Subcutaneous abdominal adipose tissue (tissue), 5 donors: Measurements from ENCODE around the gene MRRF.
A peak's percentile ranks its signal among the peaks of the same experiment; 100 is the strongest.

Experiments
- H3K27ac ChIP-seq: one replicate; pipeline ENCODE4 v1.7.0; 2013; ENCODE audit warnings: low read depth, mild to moderate bottlenecking, inconsistent platforms, low read length, moderate library complexity
- H3K27me3 ChIP-seq, 5 donors: one replicate each; pipeline ENCODE4 v1.7.0; 2013; ENCODE audit warnings: low read length in 5 of 5, inconsistent platforms in 1 of 5; ENCODE audit not compliant: control insufficient read depth in 5 of 5, insufficient read depth in 4 of 5
- H3K36me3 ChIP-seq, 5 donors: one replicate each; pipeline ENCODE4 v1.7.0; 2013; ENCODE audit warnings: low read length in 5 of 5; ENCODE audit not compliant: control insufficient read depth in 5 of 5, insufficient read depth in 5 of 5
- H3K4me1 ChIP-seq, 5 donors: one replicate each; pipeline ENCODE4 v1.7.0; 2013; ENCODE audit warnings: low read length in 5 of 5, mild to moderate bottlenecking in 3 of 5, moderate library complexity in 1 of 5; ENCODE audit not compliant: control insufficient read depth in 5 of 5, insufficient read depth in 5 of 5
- H3K4me3 ChIP-seq, 5 donors: one replicate each; pipeline ENCODE4 v1.7.0; 2013; ENCODE audit warnings: low read length in 5 of 5, low read depth in 1 of 5
- H3K9ac ChIP-seq, 5 donors: one replicate each; pipeline ENCODE4 v1.7.0; 2013; ENCODE audit warnings: low read length in 5 of 5, mild to moderate bottlenecking in 4 of 5, moderate library complexity in 3 of 5
- H3K9me3 ChIP-seq, 5 donors: one replicate each; pipeline ENCODE4 v1.7.0; 2013; ENCODE audit warnings: low read length in 5 of 5; ENCODE audit not compliant: control insufficient read depth in 5 of 5
- donor health status: healthy.
- donor health status: healthy.
- donor health status: healthy.
- donor health status: healthy.
- donor health status: healthy.

The MRRF gene

DNA sequence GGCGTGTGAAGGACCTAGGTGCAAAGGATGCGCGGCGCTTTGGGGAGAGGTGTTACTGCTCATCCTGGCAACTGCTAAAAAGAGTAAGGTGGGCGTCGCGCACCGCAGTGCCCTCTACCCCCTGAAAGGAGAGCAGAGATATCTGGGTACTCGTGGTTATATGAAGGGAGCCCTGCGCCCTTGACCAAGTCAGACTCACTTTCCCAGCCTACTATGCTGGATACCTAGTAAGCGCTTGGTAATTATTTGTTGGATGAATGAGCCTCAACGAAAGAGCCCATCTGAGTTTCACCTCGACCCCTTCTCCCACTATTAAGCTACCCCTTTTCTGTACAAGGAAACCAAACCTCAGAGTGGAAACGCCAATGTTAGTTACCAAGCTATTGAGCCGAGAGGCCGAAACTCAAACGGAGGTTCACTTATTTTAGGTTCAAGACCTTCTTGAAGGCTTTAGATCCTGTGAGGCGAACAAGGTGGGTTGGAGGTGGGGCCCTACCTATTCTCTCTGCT, 44.0 kb upstream of the MRRF start:
- H3K9ac ChIP-seq = no peak overlapping the region
- H3K27me3 ChIP-seq = peaks cover 58 to 89% (median 76%) of the 10 kb centered on the region in 5 donors
- no peaks in the 10 kb centered on the region for H3K9me3 ChIP-seq
- no peak overlapping the region for H3K4me3 ChIP-seq
- H3K36me3 ChIP-seq = peaks cover 0 to 2% (median 0%) of the 10 kb centered on the region in 5 donors
- no peak overlapping the region for H3K27ac ChIP-seq
- H3K4me1 ChIP-seq = peaks cover 8 to 57% (median 29%) of the 10 kb centered on the region in 5 donors

GRCh38 chr9:122221183-122221811, 43.4 kb upstream of the MRRF start:
- H3K36me3 ChIP-seq = peaks cover 0 to 2% (median 0%) of the 10 kb centered on the region in 5 donors
- no peak overlapping the region for H3K4me3 ChIP-seq
- H3K4me1 ChIP-seq = peaks cover 8 to 63% (median 35%) of the 10 kb centered on the region in 5 donors
- H3K27me3 ChIP-seq = peaks cover 64 to 92% (median 77%) of the 10 kb centered on the region in 5 donors
- no peak overlapping the region for H3K9ac ChIP-seq
- no peak overlapping the region for H3K27ac ChIP-seq
- H3K9me3 ChIP-seq = no peaks in the 10 kb centered on the region

GRCh38 chr9:122222791-122223190, 41.9 kb upstream of the MRRF start:
- Histone ChIP-seq H3K27me3 (peaks cover 64 to 90% (median 86%) of the 10 kb centered on the region in 5 donors), H3K9me3 (no peaks in the 10 kb centered on the region)

GRCh38 chr9:122223435-122223834, 41.2 kb upstream of the MRRF start:
- H3K36me3 ChIP-seq = no peaks in the 10 kb centered on the region
- peaks cover 8 to 65% (median 51%) of the 10 kb centered on the region in 5 donors for H3K4me1 ChIP-seq
- peaks cover 58 to 89% (median 79%) of the 10 kb centered on the region in 5 donors for H3K27me3 ChIP-seq
- no peak overlapping the region for H3K27ac ChIP-seq
- no peak overlapping the region for H3K9ac ChIP-seq
- no peaks in the 10 kb centered on the region for H3K9me3 ChIP-seq
- no peak overlapping the region for H3K4me3 ChIP-seq

More at GRCh38 chr9:122222791-122223190, 41.9 kb upstream of the MRRF start:
- Histone ChIP-seq H3K9ac (no peak overlapping the region), H3K4me1 (peaks cover 8 to 67% (median 47%) of the 10 kb centered on the region in 5 donors), H3K27ac (no peak overlapping the region), H3K36me3 (no peaks in the 10 kb centered on the region), H3K4me3 (peak overlapping the region in 1 of 5 donors; percentile 9)

DNA sequence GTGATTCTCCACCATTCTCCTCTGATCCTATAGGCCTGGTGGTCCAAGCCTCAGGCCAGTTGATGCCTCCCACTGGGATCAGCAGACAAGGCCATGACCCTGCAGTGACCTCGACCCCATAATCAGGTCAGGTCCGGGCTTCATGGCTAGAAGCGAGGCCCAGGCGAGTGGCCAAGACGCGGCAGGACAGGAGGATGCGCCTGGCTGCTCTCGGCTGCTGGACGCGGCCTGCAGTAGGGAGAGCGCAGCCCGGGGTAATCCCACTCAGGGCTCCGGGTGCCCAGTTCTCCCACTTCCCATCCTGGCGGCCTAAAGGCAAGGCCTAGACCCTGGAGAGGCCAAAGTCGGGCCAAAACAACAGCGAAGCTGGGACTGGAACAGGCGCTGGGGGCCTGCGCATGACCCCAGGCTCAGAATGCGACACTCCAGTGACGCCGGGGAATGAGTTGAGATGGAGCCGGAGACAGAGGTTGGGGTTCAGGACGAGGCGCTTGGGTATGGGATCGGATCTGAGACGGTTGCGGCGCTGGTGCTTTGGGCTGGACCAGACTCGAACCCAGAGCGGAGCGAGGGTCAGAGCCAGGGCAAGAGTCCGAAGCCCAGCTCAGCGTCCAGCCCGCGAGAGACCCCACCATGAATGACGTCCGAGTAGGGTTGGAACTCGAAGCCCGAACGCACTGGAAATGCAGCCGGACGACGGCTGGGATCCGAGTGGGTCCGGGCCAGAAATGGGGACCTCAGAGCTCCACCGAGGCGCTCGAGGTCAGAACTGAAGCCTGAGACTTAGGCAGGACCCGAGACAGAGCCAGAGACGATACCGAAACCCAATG, 39.2 kb upstream of the MRRF start:
- H3K27me3 ChIP-seq = peaks cover 58 to 86% (median 73%) of the 10 kb centered on the region in 5 donors
- H3K9me3 ChIP-seq = no peaks in the 10 kb centered on the region
- no peaks in the 10 kb centered on the region for H3K36me3 ChIP-seq
- H3K4me1 ChIP-seq = peaks cover 1 to 49% (median 37%) of the 10 kb centered on the region in 5 donors
- H3K9ac ChIP-seq = no peak overlapping the region
- no peak overlapping the region for H3K27ac ChIP-seq
- peak overlapping the region in 2 of 5 donors; percentile 17 for H3K4me3 ChIP-seq

DNA sequence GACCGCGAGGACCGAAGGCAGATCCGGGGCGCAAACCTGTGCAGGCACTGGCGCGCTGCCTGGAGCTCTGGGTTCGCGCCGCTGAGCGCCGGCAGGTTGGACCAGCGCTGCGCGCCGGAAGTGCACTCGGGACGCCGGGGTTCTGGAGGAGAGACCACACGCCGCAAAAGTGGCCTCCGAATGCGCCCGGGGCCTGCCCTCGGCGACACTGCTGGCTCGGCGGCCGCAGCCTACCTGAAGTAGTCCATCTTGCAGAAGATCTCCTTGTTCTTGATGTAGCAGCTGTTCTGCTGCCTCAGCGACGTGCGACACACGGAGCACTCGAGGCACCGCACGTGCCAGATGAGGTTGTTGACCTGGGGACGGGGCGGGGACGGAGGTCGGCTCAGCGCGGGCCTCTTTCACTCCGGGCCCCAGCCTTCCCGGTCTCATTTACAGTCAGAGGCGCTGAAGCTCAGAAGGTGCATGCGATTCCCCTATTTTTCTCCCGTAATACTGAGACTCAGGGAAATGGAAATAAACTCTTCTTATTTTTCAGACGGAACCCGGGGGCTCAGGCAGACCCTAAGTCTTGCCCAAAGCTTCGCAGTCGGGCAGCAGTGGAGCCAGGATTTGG, 38.4 kb upstream of the MRRF start:
- Histone ChIP-seq H3K4me1 (peaks cover 1 to 49% (median 37%) of the 10 kb centered on the region in 5 donors), H3K9me3 (no peaks in the 10 kb centered on the region), H3K27me3 (peaks cover 56 to 85% (median 70%) of the 10 kb centered on the region in 5 donors), H3K27ac (no peak overlapping the region), H3K36me3 (no peaks in the 10 kb centered on the region), H3K4me3 (peak overlapping the region in 2 of 5 donors; percentile 17 to 43), H3K9ac (no peak overlapping the region)

DNA sequence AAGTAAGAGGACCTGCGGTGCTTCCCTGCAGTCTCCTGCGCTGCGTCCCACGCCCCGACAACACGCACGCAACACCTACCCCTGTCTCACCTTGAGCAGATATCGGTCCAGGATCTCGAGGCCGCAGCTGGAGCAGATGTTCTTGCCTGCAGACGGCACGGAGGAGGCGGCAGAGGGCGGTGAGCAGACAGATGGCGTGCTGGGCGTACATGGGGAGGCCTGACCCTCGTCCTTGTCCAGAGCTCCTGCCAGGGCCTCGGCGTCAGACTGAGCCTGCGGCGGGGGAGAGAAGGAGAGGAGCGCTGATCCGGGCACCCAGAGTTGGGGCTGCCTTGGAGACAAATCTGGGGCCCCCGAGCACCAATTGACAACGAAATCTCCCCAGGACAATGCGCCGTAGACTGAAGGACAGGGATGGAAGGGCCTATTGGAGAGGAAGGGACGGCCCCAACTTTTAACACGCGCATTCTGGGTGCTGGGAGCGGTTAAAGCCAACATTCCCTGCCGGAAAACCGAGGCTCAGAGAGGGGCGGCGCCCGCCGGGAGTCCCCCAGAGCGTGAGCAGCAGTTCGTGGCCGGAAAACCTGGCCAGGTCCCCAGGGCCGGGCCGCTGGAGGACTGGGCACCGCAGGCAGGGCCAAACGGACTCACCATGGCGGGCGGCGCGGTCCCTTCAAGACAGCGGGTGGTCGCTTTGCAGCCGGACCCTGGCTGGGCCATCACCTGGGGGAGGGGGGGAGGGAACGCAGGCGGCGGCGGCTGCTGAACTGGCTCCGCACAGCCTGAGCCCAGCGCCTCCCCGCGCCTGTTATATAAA, 37.7 kb upstream of the MRRF start:
- Histone ChIP-seq H3K27ac (no peak overlapping the region), H3K36me3 (no peaks in the 10 kb centered on the region), H3K9me3 (no peaks in the 10 kb centered on the region), H3K4me3 (peak overlapping the region in 3 of 5 donors; percentile 43 to 59 (median 45)), H3K9ac (peak overlapping the region in 1 of 5 donors; percentile 8), H3K27me3 (peaks cover 49 to 78% (median 64%) of the 10 kb centered on the region in 5 donors), H3K4me1 (peaks cover under 1 to 44% (median 37%) of the 10 kb centered on the region in 5 donors)

DNA sequence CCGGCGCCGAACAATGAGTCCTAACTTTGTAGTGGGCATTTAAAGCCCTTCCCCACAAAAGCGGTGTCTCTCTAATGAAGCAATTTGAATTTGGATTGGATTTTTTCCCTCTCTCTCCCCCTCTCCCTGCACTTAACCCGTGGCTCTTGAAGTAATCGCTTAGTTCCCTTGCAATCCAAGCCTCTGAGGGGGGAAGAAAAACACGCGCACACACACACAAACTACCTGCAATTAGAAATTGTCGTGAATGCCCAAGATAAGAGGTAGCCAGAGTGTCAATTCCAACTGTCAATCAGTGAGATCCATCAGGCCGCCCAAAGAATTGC, 37.1 kb upstream of the MRRF start:
- no peak overlapping the region for H3K27ac ChIP-seq
- peaks cover 45 to 74% (median 61%) of the 10 kb centered on the region in 5 donors for H3K27me3 ChIP-seq
- no peaks in the 10 kb centered on the region for H3K9me3 ChIP-seq
- no peak overlapping the region for H3K9ac ChIP-seq
- peaks cover 0 to 41% (median 37%) of the 10 kb centered on the region in 5 donors for H3K4me1 ChIP-seq
- H3K36me3 ChIP-seq = no peaks in the 10 kb centered on the region
- peak overlapping the region in 4 of 5 donors; percentile 43 to 59 (median 45) for H3K4me3 ChIP-seq

- H3K9me3 ChIP-seq = no peaks in the 10 kb centered on the region
- H3K9ac ChIP-seq = peak overlapping the region in 1 of 5 donors; percentile 60
- peak overlapping the region in 4 of 5 donors; percentile 57 to 68 (median 64) for H3K4me3 ChIP-seq
- peaks cover 0 to 35% (median 31%) of the 10 kb centered on the region in 5 donors for H3K4me1 ChIP-seq
- no peak overlapping the region for H3K27ac ChIP-seq
- no peaks in the 10 kb centered on the region for H3K36me3 ChIP-seq
- peaks cover 44 to 70% (median 56%) of the 10 kb centered on the region in 5 donors for H3K27me3 ChIP-seq
Measured at GRCh38 chr9:122228191-122228567, 36.5 kb upstream of the MRRF start.
